Activated CD8-positive, alpha-beta memory T cell treated with anti-CD3 and anti-CD28 coated beads, Interleukin-2, amount 10 ng/mL, durations not matched to agents 7 days and 5 days (primary cell): ENCODE measurements around the gene CLEC5A. TPM values are rescaled to one million over a fixed set of nuclear protein-coding genes. Genes with fewer than 3 reads are reported as not detected.

Experiments
- total RNA-seq, 2 experiments: library from RNA; stranded (reverse); gene quantifications; one replicate each; pipeline ENCODE4 v1.2.3, GENCODE V29; 2021

CLEC5A gene
- total RNA-seq, 2 experiments from 2014 or later = not detected

Other genes starting within 250 kb of the CLEC5A start
- gene DENND11, start 244.8 kb downstream of the CLEC5A start, total RNA-seq = 10 to 100 TPM; 17.0 to 27.3 TPM
- gene WEE2, start 238.6 kb downstream of the CLEC5A start, total RNA-seq = not detected
- 100 to 1,000 TPM; 123 to 133 TPM for gene SSBP1, start 208.6 kb downstream of the CLEC5A start, total RNA-seq
- gene TAS2R3, start 182.9 kb downstream of the CLEC5A start, total RNA-seq = under 1 TPM; 0.70 to 0.75 TPM
- gene TAS2R4, start 170.3 kb downstream of the CLEC5A start, total RNA-seq = under 1 TPM; 0.49 to 0.82 TPM
- gene TAS2R5, start 156.8 kb downstream of the CLEC5A start, total RNA-seq = 1 to 10 TPM; 1.4 to 1.8 TPM
- not detected for gene PRSS37, start 105.5 kb downstream of the CLEC5A start, total RNA-seq
- not detected for gene OR9A4, start 30.6 kb downstream of the CLEC5A start, total RNA-seq
- gene TAS2R38, start 26.8 kb upstream of the CLEC5A start, total RNA-seq = not detected
- not detected for gene MGAM, start 48.9 kb upstream of the CLEC5A start, total RNA-seq
- gene MGAM2, start 164.7 kb upstream of the CLEC5A start, total RNA-seq = not detected